ENCODE data around the gene APP.

DNA sequence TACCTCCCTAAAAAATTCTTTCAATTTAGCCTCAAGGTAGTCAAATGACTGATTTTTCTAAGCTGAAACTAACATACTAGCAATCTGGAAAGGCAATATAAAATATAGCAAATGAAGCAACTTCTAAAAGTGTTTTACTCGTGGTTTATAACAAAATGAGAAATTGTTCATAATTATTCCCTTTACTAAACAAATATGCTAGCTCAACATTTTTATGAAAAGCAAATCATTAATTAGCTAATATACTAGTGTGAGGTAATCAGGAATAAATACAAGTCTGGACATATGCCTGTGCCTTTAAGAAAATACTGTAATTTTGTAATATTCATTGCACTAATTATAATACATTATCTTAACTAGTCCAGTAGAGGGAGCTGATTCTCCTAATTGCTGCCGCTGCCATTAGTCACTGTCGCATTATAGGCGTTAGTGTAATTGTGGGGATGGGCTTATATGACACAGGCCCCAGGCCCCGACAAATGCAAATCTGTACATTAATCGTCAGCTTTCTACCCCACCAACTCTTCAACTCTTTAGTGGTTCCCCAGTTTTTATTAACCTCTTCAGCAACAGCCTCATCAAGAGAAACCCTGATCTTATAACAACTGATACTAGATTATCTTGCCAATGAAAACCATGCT is 274.9 kb downstream of the APP start:
- TF ChIP-seq PAX5 (IDR thresholded peaks at IDR 0.05; ENCODE audit: borderline replicate concordance, low read depth, low read length) (no peak), NR2F1 (conservative IDR thresholded peaks at IDR 0.05) (no peak), NFXL1 (IDR thresholded peaks at IDR 0.05; ENCODE audit: borderline replicate concordance) (no peak), JUNB (IDR thresholded peaks at IDR 0.05) (no peak), TAF1 (IDR thresholded peaks at IDR 0.05; ENCODE audit: borderline replicate concordance, low read depth, low read length) (no peak), BCL11A (IDR thresholded peaks at IDR 0.05; ENCODE audit: low read depth, low read length) (no peak), CEBPB (IDR thresholded peaks at IDR 0.05; ENCODE audit: borderline replicate concordance in 1 of 2, low read depth in 2 of 2, low read length in 2 of 2) (no peak), POLR2A (IDR thresholded peaks at IDR 0.05; ENCODE audit: low read depth, low read length) (no peak), RUNX3 (IDR thresholded peaks at IDR 0.05; ENCODE audit: low read length) (no peak), ZNF24 (IDR thresholded peaks at IDR 0.05) (no peak), SIN3A (IDR thresholded peaks at IDR 0.05; ENCODE audit: low read depth, low read length) (no peak), SP1 (IDR thresholded peaks at IDR 0.05; ENCODE audit: low read depth, low read length) (no peak)
- TF ChIP-seq, protein P1, sequence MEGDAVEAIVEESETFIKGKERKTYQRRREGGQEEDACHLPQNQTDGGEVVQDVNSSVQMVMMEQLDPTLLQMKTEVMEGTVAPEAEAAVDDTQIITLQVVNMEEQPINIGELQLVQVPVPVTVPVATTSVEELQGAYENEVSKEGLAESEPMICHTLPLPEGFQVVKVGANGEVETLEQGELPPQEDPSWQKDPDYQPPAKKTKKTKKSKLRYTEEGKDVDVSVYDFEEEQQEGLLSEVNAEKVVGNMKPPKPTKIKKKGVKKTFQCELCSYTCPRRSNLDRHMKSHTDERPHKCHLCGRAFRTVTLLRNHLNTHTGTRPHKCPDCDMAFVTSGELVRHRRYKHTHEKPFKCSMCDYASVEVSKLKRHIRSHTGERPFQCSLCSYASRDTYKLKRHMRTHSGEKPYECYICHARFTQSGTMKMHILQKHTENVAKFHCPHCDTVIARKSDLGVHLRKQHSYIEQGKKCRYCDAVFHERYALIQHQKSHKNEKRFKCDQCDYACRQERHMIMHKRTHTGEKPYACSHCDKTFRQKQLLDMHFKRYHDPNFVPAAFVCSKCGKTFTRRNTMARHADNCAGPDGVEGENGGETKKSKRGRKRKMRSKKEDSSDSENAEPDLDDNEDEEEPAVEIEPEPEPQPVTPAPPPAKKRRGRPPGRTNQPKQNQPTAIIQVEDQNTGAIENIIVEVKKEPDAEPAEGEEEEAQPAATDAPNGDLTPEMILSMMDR (IDR thresholded peaks at IDR 0.05 in 2 of 3, conservative IDR thresholded peaks at IDR 0.05 in 1 of 3; ENCODE audit: control insufficient read depth in 2 of 3, extremely low read depth in 1 of 3, insufficient read depth in 1 of 3, low read depth in 3 of 3, low read length in 3 of 3), result peak; percentile 26 to 43 (median 42); a peak in 4 of 6 replicates
- TF ChIP-seq, protein P2, sequence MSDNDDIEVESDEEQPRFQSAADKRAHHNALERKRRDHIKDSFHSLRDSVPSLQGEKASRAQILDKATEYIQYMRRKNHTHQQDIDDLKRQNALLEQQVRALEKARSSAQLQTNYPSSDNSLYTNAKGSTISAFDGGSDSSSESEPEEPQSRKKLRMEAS (IDR thresholded peaks at IDR 0.05; ENCODE audit: low read depth, low read length), result no peak

Measured in GM12878 (cell line).